Coronary artery (tissue), 2 donors: Measurements from ENCODE around the gene CCL22.

Experiments
- DNase-seq: peaks from one replicate; pipeline ENCODE4 v3.0.0-alpha.2; 2017; ENCODE audit warnings: low spot score
- H3K27ac ChIP-seq, 2 donors: fragments of 200-600 bp; sonication (generic); one replicate each; pipeline ENCODE4 v1.5.1; 2016 to 2019
- H3K4me3 ChIP-seq: fragments of 200-600 bp; sonication (generic); 2 replicates; pipeline ENCODE4 v1.5.1; 2016; ENCODE audit warnings: mild to moderate bottlenecking, moderate library complexity
- TF ChIP-seq, protein P1 (sequence below): fragments of 200-600 bp; sonication (generic); IDR thresholded peaks from one replicate; pipeline ENCODE4 v1.5.1; 2019; ENCODE audit warnings: antibody characterized with exemption

The CCL22 gene

DNA sequence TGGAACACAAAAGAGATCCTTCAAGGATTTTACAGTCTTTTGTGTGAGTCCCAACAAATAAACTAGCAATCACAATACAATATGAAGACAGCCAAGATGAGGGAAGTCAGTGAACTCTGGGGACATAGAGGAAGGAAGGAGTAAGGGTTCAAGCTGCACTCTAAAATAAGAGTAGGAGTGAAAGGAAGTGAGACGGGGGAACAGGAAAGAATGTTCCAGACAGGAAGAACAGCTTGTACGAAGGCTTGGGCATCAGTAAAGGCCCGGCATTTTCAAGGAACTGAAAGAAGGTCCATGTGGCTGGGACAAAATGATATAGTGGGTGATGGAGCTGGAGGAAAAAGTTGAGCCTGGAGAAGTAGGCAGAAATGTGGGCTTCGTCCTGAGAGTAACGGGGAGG is 50.5 kb downstream of the CCL22 start:
- H3K4me3 ChIP-seq, result no peak overlapping the region
- H3K27ac ChIP-seq, result peak overlapping the region in 1 of 2 donors; percentile 46
- TF ChIP-seq, protein P1, sequence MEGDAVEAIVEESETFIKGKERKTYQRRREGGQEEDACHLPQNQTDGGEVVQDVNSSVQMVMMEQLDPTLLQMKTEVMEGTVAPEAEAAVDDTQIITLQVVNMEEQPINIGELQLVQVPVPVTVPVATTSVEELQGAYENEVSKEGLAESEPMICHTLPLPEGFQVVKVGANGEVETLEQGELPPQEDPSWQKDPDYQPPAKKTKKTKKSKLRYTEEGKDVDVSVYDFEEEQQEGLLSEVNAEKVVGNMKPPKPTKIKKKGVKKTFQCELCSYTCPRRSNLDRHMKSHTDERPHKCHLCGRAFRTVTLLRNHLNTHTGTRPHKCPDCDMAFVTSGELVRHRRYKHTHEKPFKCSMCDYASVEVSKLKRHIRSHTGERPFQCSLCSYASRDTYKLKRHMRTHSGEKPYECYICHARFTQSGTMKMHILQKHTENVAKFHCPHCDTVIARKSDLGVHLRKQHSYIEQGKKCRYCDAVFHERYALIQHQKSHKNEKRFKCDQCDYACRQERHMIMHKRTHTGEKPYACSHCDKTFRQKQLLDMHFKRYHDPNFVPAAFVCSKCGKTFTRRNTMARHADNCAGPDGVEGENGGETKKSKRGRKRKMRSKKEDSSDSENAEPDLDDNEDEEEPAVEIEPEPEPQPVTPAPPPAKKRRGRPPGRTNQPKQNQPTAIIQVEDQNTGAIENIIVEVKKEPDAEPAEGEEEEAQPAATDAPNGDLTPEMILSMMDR, result no peak
- DNase-seq, result no peak

DNA sequence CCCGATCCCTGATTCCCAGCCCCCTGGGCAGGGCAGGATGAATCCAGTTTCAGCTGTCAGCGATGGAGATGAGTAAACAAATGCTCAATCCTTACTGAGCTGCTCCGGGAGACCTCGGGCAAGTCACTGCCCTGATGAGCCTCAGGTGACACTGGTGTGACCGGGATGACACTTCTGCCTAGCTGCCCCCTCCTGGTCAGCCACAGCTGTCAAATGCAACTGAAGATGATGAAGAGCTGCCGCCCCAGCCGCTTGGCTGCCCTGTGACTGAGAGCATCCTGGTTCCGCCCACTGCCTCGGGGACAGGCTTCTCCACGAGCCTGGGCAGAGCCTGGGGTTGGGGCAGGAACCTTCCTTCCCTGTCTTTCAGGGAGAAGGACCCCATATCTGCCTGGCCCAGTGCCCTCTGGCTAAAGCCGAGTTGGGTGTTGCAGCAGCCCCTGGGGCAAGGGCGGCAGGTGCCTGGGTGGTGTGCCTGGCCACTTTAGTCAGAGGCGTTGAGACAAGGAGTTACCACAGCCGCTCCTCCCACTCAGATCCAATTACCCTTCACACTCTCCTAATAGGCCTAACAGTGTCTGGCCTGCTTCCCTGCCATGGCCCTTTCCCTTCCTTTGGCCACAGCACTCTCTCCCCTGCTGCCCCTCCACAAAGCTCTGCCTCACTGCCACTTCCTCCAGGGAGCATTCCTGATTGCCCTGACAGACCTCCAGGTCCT is 51.4 kb downstream of the CCL22 start:
- no peak for DNase-seq
- TF ChIP-seq, protein P1, result no peak
- Histone ChIP-seq H3K4me3 (no peak overlapping the region), H3K27ac (peak overlapping the region in 1 of 2 donors; percentile 46)

DNA sequence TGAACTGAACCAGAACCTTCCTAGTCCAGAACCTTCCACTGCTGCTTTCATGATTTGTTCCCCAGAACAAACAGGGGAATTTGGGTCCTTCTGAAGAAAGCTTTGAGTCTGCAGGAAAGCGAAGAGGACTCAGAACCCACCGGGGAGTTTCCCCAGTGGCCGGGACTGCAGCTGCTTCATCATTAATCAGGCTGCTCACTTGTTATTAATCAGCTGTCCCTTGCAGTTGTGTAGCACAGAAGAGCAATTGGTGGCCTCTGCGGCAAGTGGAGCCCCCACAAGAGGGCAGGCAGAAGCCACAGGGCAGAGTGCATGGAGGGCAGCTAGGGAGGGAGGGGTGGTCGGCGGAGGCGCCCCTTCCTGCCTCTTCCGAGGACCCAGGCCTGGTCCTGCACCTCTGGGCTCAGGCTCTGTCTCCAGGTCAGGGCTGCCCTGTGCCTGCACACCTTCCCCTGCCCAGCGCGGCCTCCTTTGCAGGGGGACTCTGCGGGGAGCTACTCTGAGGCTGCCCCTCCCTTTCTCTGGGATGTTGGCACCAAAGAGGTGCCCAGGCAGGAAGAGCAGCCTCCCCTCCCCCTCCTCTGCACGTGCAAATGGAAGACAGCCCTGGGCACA is 52.9 kb downstream of the CCL22 start:
- DNase-seq, result no peak
- TF ChIP-seq, protein P1, result no peak
- Histone ChIP-seq H3K27ac (no peak overlapping the region), H3K4me3 (no peak overlapping the region)

DNA sequence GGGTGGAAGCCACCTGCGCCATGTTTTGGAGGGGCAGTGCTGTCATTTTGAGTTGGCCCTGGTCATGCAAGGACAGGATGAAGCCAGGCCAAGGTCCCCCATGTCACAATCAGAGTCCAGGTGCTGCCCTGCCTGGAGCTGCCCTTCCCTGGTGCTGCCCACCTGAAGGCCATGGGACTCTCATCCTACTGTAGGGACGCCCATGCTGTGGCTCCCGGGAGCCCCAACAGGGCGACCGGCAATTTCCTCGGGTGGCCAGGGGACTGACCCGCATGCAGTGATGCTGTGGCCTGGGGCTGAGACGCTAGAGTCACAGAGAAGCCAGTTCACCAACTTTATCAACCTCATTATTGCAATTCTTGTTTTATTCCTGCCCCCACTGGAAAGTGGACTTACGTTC is 54.0 kb downstream of the CCL22 start:
- no peak for DNase-seq
- Histone ChIP-seq H3K27ac (no peak overlapping the region), H3K4me3 (no peak overlapping the region)
- TF ChIP-seq, protein P1, result no peak

DNA sequence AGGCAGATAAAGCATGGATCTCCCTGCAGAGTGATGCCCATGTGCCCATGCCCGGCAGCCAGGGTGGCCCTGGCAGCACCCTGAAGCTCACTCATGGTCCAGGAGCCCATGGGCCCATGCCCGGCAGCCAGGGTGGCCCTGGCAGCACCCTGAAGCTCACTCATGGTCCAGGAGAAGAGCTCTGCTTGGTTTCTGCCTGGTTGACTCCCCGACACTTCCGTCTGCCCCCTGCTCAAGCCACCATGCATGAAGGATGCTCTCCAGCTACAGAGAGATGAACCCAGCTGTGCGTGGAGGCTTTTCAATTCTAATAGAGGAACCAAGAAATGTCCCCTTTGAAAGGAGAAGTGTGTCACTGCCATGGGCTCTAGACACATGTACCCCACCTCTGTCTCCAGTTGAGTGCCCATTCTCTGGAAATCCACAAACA is 54.7 kb downstream of the CCL22 start:
- DNase-seq, result no peak
- TF ChIP-seq, protein P1, result no peak
- no peak overlapping the region for H3K4me3 ChIP-seq
- H3K27ac ChIP-seq, result no peak overlapping the region

DNA sequence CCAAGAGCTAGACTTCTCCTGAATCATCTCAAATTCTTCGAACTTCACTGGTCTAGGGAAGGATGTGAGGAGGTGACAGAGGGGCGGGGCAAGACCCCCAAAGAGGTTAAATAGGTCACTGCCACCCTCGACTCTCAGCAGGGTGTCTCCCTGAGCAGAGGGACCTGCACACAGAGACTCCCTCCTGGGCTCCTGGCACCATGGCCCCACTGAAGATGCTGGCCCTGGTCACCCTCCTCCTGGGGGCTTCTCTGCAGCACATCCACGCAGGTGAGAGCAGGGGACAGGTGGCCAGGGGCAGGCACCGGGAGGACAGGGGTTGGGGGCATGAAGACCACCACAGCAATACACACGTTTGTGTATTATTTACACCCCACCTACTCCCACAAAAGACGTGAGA is 55.1 kb downstream of the CCL22 start:
- DNase-seq, result no peak
- Histone ChIP-seq H3K4me3 (no peak overlapping the region), H3K27ac (no peak overlapping the region)
- TF ChIP-seq, protein P1, result no peak
